ENCODE data around the gene PDXP. TPM values are rescaled to one million over a fixed set of nuclear protein-coding genes. Genes with fewer than 3 reads are reported as not detected.

The PDXP gene
- total and polyA plus RNA-seq, 2 donors (not counting 3 experiments of a cell fraction or from before 2014, with no cell fraction given), result 18.0 to 20.0 TPM

- Histone ChIP-seq H2AFZ (ENCODE audit: low read depth, low read length) (no peak overlapping the region), H3K79me2 (ENCODE audit: control insufficient read depth, insufficient read depth, low read length) (peaks cover 28% of the 10 kb centered on the region), H3K9me3 (replicated peaks; ENCODE audit: control insufficient read depth, insufficient read depth, low read length) (no peaks in the 10 kb centered on the region), H3K9me1 (replicated peaks; ENCODE audit: control insufficient read depth, extremely low read depth, insufficient read depth, low read length) (no peaks in the 10 kb centered on the region), H3K4me3 (replicated peaks in 1 of 3; ENCODE audit: insufficient read depth in 1 of 3, low read depth in 1 of 3, low read length in 3 of 3) (no peak overlapping the region), H3K27ac (ENCODE audit: insufficient read depth, low read depth, low read length) (no peak overlapping the region), H3K4me1 (ENCODE audit: control insufficient read depth, extremely low read depth, insufficient read depth, low read length) (peaks cover 5% of the 10 kb centered on the region), H3K36me3 (ENCODE audit: control insufficient read depth in 2 of 2, extremely low read depth in 1 of 2, insufficient read depth in 2 of 2, low read length in 2 of 2) (peaks cover 0 to 10% of the 10 kb centered on the region in 2 experiments), H3K9ac (replicated peaks; ENCODE audit: extremely low read depth, insufficient read depth, low read length) (no peak overlapping the region), H3K27me3 (ENCODE audit: control insufficient read depth in 2 of 2, insufficient read depth in 2 of 2, low read length in 2 of 2) (no peaks in the 10 kb centered on the region), H4K20me1 (replicated peaks; ENCODE audit: control insufficient read depth, extremely low read depth, insufficient read depth, low read length) (no peaks in the 10 kb centered on the region), H3K4me2 (ENCODE audit: insufficient read depth, low read length) (no peak overlapping the region)
- BruUV-seq (replicated peaks), result no TSS peak
- DNase-seq (ENCODE audit: low read depth, low spot score) (no peak), FAIRE-seq (no peak)
- intact Hi-C loops (cut with micrococcal nuclease), result no loop called here
- dilution Hi-C loops (cut with MboI; ENCODE audit: extremely low pct_ligation_motif_present, low sequenced_read_pairs), result no loop called here
- TF ChIP-seq POLR2AphosphoS5 (IDR thresholded peaks at IDR 0.05; ENCODE audit: insufficient read depth, low read depth, low read length), result no peak
- TF ChIP-seq EZH2 (IDR thresholded peaks at IDR 0.05; ENCODE audit: borderline replicate concordance, low read depth, low read length, severe bottlenecking), result no peak
- no peak for TF ChIP-seq JUN (IDR thresholded peaks at IDR 0.05; ENCODE audit: borderline replicate concordance, insufficient read depth, insufficient read length, low read depth)
- no peak for TF ChIP-seq FOS (IDR thresholded peaks at IDR 0.05; ENCODE audit: borderline replicate concordance, insufficient read depth, low read length)
- no peak for TF ChIP-seq MAX (IDR thresholded peaks at IDR 0.05; ENCODE audit: insufficient read depth, insufficient read length)
- no peak for TF ChIP-seq CTCF (IDR thresholded peaks at IDR 0.05; ENCODE audit: extremely low read depth in 1 of 2, insufficient read depth in 1 of 2, low read depth in 1 of 2, low read length in 2 of 2)
- no peak for TF ChIP-seq GATA2 (IDR thresholded peaks at IDR 0.05; ENCODE audit: insufficient read depth, insufficient read length, low read depth, low read length)
- no peak for TF ChIP-seq MYC (IDR thresholded peaks at IDR 0.05; ENCODE audit: low read depth, low read length)
- no peak for TF ChIP-seq POLR2A (IDR thresholded peaks at IDR 0.05; ENCODE audit: low read depth, low read length)
- ChIA-PET CTCF (interaction anchor here (0.7 to 8.6 kb wide), 7 partner anchors 8 to 62 kb away, joined by 3 to 220 read pairs (median 4); partner anchors contain the start of gene NOL12), POLR2A (no interaction called here)
Measured at GRCh38 chr22:37664249-37665101, 6.0 kb downstream of the PDXP start.

Measured in endothelial cell of umbilical vein (primary cell).